Cerebellar nuclear complex (tissue), 1 donor: Measurements from ENCODE around the gene TBC1D30.

Experiments
- DNase-seq, 2 experiments: peaks; one replicate each; lab custom pipeline; 2025; lab: John Stamatoyannopoulos, UW

The TBC1D30 gene

DNA sequence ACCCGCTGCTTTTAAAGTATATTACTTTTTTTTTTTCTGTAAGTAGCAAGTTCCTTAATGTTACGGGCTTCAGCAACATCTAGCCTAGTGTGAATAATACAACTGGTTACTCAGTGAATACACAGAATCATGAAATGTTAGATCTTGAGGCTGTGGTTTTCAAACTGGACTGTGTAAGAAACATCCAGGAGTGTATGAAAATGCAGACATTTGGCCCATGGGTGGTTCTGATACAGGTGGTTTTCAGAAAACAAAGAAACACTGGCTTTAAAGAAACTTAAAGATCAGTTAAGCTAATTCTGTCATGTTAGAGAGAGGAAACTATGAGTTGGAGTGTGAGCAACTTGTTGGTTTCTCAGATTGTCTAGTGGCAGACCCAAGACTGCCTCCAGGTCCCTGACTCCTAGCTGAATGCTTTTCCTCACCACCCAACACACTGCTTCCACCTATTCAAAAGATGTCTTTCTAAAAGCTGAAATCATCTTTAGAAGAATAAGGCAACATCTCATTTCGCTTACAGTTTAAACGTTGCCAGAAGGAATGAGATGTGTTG is 36.1 kb downstream of the TBC1D30 start:
- no peak for DNase-seq

DNA sequence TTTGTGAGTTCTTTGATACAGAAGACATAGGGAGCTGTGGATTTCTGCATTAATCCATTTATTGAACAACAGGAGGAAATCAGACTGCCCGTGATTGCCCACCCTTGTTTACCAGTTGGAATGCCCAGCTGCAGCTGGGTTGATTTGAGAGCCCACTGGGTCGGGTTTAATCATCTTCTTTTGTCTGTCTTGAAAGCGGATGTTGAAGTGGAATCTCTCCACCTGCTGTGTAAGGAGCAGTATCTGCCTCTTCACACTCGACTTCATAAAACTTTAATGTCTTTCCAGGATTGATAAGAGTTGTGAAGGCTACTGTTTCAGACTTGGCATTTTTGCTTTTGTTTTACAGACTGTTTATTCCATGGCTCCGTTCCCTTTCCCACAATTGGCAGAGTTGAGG is 39.9 kb downstream of the TBC1D30 start:
- no peak for DNase-seq

DNA sequence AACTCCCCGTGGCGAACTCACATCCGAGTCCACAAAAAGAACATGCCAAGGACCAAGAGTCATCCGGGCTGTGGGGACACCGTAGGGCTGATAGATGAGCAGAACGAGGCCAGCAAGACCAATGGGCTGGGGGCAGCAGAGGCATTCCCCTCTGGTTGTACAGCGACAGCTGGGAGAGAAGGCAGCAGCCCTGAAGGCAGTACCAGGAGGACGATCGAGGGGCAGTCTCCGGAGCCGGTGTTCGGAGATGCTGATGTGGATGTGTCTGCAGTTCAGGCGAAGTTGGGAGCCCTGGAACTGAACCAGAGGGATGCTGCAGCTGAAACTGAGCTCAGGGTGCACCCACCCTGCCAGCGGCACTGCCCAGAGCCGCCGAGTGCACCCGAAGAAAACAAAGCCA is 50.7 kb downstream of the TBC1D30 start:
- DNase-seq, result no peak

DNA sequence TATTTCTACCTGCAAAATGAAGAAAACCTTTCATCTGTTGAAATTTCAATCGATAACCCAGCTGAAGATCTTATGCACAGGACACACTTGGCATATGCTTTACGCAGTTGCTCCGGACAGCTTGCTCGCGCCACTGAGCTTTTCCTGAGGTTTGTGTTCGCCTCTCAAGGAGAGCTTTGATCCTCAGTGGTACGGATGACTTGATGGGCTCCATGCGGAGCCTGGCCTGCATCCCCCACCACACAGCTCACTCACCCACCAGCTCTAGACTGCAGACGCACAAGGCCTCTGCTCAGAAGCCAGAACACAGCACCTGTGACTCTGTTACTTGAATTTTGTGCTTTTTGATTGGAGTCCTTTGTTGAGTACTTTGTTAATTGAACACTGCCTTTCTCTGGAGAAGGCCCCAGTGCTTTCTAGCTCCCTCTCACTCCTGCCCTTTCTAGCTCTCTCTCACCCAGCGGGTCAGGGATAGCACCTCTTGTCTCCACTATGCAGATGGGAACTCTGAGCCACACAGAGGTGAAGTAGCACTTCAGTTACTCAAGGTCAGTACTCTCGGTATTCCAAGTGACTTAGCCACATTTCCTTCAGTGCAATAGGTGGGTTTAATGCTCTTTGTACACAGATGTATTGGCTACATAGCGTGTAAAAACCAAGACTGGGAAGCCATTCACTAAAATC is 52.1 kb downstream of the TBC1D30 start:
- no peak for DNase-seq

DNA sequence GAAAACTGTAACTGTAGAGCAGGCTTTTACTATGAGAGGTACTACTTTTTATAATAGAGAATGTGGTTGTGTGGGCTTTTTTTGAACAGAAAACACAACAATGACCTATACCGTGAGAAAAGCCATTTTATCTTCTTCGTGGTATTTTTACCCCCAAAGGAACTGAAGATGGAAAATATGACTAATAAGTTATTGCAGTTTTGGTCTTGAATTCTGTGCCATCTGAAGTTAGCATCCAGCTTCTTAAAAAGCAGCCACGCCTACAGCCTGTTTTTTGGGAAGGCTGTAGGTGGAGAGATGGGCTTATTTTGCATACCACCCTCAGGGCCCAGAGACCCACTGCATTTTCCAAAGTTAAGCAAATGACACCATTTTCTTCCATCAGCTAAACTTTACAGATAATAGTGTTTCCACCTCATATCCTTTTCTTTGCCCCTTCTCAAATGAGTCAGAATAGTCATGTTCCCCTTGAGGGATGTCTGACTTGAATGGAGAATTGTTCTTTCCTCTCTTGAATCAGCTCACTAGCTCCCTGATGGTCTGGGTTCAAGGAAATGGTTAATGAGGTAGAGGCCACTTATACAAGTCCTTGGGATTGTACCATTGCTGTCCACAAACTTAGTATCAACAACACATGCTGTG is 53.0 kb downstream of the TBC1D30 start:
- no peak for DNase-seq

DNA sequence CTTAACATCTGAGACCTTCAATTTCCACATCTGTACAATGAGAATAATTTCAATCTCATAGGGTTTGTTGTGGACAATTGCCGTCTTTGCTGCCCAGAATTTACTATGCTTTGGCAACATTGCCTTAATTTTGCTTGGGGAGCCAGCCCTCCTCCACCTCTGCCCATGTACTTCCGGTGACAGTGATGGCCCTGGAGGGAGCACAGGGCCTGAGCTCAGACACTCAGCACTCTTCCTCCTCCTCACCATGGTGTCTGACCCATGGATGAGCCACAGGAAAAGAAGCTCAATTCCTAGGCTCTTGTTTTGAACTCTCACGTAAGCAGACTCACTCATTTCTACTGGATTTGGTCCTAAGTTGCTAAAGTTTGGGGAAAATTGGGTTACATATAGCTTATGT is 58.2 kb downstream of the TBC1D30 start:
- no peak for DNase-seq

DNA sequence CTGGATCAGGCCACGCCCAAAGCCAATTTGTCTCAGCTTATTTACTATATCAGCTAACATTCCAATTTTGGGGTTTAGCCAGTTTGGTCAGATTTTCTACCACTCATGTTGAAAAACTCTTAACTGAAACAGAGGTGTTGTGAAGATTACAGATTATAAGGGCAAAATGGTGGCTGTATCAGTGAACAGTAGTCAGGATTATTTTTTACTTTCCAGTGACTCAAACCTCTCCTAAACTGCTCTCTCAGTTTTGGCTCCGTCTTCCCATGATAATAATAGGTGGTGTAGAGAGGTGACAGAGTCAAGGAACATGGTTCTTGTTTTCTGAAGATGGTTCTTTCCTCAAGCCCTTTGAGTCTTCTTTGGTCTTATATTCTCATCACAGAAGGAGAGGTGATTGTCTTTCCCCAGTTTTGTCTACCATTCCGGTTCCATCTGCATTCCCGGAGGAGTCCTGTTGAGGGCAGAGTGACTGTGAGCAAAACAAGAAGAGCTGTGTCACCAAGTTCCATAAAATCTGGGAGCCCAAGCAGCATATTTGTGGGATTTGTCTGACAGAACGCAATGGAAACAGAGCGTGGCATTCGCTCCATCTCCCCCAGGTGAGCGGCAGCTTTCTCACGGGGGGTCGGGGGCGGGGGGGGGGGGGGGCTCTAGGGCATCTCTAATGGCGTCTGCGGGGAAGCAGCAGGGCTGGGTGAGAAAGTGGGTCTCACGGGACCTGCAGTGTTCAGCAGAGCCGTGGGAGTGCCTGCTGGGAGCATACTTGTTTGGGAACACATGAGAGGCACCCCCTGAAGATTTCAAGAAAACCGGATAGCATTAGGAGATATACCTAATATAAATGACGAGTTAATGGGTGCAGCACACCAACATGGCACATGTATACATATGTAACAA is 59.1 kb downstream of the TBC1D30 start:
- no peak for DNase-seq

DNA sequence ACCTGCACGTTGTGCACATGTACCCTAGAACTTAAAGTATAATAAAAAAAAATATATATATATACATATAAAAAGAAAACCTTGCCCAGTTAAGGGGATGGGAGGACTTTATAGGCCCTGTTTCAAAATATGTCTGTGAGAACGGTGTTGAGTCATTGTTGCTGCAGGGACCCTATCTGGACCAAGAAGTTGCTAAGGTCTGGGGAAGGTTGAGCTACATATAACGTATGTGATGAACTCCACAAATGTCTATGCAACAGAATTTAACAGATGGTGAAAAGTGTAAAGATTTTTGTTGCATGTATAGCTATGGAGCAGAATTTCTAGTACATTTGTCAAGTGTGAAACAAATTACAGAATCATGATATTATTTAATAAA is 59.7 kb downstream of the TBC1D30 start:
- DNase-seq, result no peak

DNA sequence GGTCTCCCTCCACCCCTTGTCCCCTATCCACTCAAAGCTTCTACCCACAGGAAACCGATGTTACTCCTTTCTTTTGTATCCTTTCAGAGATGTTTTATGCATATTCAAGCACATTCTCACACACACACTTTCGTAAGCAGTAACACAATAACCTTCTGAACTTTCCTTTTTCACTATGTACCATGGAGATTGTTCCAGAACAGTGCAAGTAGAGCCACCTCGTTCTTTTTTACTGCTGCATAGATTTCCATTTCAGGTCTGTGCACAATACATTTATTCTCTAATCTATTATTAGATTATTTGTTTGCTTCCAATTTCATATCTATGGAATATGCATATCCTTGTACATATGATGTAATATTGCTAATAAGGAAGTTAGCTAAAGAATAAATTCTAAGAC is 60.3 kb downstream of the TBC1D30 start:
- no peak for DNase-seq

DNA sequence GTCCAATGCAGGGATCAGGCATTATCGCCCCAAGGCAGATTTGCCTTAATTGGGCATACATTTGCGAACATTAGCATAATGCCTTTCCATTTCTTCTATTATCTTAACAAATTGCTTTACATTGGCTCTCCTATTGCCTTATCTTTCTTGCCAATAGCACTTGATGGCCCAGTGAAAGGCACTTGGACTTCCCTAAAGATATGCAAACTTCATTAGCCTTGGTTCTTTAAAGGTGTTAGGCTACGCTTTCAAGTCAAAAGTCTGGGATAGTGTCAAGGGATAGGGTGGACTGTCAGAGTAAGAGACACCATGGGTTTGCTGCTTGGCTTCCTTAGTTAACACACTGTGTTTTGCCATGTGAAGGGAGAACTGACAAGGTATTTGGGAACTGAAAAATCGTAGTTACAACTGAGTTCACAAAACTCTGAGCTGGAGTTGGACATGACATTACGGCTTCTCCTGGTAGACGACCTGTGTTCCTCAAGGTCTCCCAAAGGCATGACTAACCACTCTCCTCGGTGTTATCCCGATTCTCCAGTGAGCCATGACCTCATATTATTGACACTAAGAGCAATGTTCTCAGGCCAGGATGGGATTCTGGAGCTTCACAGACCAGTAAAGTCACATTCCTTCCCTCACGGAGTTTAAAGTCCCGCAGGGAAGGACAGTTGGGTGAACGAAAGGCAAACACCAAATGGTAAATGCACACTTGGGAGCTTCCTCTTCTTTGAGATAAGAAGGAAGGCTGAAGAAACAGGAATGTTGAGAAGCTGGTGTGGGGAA is 65.2 kb downstream of the TBC1D30 start:
- no peak for DNase-seq

DNA sequence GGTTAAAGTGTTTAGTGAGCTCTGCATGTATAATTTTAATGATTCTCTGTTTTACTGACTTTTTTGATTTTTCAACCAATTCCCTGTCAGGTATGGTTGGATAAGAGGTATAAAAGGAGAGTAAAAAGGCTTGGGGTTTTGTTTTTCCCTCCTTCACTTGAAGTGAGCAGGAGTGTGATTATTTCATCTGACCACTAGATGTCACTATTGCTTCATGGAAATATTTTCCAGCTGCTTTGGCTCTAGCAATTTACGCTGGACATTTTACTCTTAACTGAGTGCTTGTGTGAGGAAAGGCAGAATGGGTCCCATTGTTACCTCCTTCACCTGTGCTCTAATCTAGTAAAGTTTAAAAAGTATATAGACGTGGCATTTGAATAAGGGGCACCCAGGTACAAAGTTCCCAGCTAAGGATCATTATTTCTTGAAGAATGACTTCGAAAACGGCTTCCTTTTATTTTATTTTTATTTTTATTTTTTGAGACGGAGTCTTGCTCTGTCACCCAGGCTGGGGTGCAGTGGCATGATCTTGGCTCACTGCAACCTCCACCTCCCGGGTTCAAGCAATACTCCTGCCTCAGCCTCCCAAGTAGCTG is 66.5 kb downstream of the TBC1D30 start:
- peak; percentile 2 to 3 for DNase-seq

DNA sequence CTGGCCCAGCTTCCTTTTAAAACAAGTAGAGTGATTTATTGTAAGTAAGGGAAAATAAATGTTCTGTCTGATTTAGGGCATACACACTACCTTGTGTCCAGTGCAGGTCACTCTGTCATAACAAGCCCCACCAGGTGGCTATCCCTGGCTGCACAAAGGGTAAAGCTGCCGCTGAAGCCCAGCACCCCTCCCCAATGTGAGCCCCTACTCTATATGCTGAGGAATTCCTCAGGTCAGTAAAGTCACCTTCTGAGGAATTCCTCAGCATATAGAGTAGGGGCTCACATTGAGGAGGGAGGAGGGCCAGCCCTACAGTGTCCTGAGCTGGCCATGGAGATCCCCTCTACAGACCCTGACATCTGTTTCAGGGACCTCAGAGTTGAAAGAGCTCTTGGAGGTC is 67.2 kb downstream of the TBC1D30 start:
- DNase-seq, result no peak

DNA sequence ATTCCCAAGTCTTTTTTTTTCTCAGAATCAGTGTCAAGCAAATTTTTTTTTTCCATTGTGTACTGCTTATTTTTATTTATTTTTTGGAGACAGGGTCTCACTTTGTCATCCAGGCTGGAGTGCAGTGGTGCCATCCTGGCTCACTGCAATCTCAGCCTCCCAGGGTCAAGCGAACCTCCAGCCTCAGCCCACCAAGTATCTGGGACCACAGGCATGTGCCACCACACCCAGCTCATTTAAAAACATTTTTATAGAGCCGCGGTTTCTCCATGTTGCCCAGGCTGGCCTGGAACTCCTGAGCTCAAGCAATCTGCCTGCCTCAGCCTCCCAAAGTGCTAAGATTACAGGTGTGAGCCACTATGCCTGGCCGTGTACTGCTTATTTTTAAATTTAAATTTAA is 68.1 kb downstream of the TBC1D30 start:
- DNase-seq, result no peak

DNA sequence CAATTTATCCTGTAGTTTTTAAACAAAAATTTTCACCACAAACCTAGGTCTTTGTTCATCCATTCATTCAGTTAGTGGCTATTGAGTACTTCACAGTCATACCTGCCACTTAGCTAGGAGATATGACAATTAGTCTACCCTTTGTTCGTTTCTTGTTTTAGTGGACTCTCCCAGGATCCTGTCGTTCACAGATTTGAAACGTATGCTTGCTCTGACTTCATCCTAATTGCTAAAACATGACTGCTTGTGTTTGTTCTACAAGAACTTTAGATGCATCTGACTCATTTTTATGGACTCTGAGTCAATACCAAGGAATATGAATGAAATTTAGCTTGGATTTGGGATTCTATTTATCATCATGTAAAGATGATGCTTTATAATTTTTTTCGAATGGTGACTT is 69.5 kb downstream of the TBC1D30 start:
- DNase-seq, result no peak

DNA sequence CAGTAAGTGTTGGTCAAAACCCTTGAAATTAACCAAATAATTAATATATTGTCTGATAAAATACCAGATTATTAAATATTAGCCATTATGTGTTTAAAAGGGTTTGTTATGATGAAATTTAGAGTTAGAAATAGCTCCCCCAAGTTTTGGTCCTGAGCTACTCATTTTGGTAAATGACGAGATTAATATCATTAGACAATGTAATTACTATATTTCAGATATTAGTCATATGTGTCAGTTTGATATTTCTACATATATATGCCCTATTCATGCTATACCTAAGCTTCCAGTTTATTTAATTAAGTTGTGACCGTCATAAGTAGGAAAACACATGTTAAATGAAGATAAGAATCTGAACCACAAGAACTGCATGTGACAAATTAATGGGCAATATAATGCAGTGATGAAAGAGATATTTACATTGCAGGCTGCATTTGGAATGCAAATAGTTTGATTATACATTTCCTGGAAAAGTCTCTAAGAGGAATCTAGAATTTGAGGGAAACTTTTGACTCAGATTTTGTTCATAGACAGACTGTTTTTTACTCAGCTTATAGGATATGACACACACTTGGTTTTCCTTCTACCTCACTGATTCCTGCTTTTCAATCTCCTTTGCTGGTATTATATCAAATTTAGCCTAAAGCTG is 70.5 kb downstream of the TBC1D30 start:
- no peak for DNase-seq

DNA sequence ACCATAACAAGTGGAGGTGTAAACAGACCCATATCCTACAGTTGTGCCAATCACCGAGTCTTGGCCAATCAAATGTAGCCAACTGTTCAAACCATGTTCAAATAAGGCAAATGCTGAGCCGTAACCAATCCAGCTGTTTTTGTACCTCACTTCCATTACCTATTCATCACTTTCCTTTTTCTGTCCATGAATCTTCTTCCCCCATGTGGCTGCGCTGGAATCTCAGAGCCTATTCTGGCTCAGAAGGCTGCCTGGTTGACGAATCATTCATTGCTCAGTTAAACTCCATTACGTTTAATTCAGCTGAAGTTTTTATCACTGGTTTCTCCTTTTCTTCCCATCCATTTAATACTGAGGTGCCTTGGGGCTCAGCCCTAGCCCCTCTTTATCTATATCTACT is 71.1 kb downstream of the TBC1D30 start:
- DNase-seq, result no peak

DNA sequence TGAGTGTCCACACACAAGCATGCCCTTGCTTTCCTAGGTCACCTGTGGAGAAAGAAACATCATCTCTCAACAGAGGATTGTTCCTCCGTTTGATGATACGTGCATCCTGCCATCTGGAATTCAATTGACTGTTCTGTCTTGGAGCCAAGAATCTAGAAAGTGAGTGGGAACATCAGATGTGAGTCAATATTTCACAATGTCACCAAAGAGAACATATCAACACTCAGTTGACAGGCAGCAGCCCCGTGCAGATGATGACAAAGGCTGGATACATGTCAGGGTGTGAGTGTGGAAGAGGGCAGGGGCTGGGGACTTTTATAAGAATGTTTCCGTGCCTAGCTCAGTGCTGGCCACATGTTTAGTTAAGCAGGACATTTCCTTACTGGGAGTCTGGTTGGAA is 76.1 kb downstream of the TBC1D30 start:
- DNase-seq, result no peak

DNA sequence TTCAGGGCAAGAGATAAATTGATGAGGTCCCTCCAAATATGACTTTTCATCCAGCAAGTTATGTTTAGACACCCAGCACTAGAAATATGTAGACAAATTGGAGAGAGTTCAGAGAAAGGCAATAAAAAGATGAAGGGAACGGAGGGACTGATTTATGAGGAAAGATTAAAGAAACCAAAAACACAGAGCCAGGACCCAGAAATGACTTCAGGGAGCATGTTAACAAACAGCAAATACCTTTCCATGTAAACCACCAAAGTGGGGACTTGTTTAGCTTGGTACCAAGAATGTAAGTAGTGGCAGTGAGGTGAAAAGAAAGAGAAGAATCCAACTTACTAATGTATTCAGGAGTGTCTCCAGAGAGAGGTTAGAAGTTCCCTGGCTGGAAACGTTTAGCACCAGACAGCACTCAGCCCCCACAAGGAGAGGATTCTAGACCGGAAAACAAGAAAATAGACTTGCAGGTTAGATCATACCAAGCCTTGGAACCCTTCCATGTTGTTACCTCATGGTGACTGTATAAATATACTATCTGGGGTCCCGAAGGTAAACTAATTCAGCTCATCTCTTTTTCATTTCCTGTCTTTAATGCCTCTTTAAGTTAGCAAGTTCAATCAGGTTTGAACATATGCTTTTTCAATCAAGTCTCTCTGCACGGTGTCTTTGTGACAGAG is 79.2 kb downstream of the TBC1D30 start:
- DNase-seq, result no peak

DNA sequence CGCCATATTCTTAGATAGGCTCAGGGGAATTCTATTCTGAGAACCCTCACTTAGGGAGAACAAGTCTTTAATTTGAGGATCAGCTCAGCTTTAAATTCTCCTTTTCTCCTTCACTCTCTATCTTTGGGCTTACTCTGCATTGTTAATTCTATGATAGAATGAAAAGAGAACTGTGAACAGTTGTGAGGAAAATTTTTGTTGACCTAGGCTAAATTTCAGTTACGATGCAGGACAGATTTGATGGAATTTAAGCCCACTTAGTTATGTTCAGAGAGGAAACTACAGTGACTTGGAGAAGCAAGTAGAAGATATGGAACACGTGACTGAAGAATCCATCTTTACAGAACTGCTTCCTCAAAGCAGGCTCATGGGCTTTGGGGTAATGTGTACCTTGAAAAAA is 82.7 kb downstream of the TBC1D30 start:
- DNase-seq, result no peak

DNA sequence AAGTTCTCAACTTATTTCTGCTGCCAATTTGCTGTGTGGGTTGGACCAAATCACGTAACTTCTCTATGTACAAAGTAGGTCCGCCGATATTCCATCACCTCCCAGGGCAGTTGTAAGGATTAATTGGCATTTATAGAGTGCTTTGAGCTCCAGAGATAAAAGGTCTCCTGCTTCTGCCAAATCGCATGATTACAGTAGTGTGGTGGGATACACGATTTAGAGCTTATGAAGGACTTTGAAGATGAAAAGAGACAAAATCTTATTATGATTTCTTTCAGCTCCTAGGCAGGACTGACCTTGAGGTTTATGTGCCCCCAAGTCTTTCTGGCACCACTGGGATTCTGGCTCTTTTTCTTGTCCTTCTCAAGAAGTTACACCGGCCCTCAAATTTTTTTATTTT is 84.7 kb downstream of the TBC1D30 start:
- no peak for DNase-seq
